HG03469 (cell line): Measurements from ENCODE around the gene DLGAP1.
"Not testable (repeated sequence)": the region's sequence is repeated elsewhere in the genome, so short reads cannot be mapped to it uniquely, and the experiment has no call there.

Experiments used
- ATAC-seq: cut with Tn5 transposase; IDR thresholded peaks from one replicate; pipeline ENCODE4 v1.9.1; 2021; ENCODE audit warnings: mild to moderate bottlenecking, moderate library complexity, moderate number of reproducible peaks; ENCODE audit not compliant: unreplicated experiment

Gene DLGAP1

GRCh38 chr18:3494569-3494968 lies 960.5 kb downstream of the DLGAP1 start:
- ATAC-seq = no peak

- ATAC-seq = no peak
These were observed 960.9 kb downstream of the DLGAP1 start for GRCh38 chr18:3494245-3494526.

GRCh38 chr18:3493501-3494244 lies 961.4 kb downstream of the DLGAP1 start:
- no peak for ATAC-seq

- no peak for ATAC-seq
These were observed 962.4 kb downstream of the DLGAP1 start for GRCh38 chr18:3492721-3493120.

- ATAC-seq = no peak
These were observed 963.0 kb downstream of the DLGAP1 start for GRCh38 chr18:3491981-3492555.

- ATAC-seq = no peak
These were observed 965.6 kb downstream of the DLGAP1 start for GRCh38 chr18:3489462-3489861.

GRCh38 chr18:3486512-3486911 lies 968.6 kb downstream of the DLGAP1 start:
- no peak for ATAC-seq

- peak; percentile 50 for ATAC-seq
These were observed 969.7 kb downstream of the DLGAP1 start for GRCh38 chr18:3485153-3486149.

- ATAC-seq = no peak
These were observed 972.8 kb downstream of the DLGAP1 start for GRCh38 chr18:3482258-3482657.

- peak; percentile 57 for ATAC-seq
These were observed 973.4 kb downstream of the DLGAP1 start for GRCh38 chr18:3481696-3482210.

GRCh38 chr18:3480827-3481573 lies 974.1 kb downstream of the DLGAP1 start:
- no peak for ATAC-seq

GRCh38 chr18:3479978-3480509 lies 975.1 kb downstream of the DLGAP1 start:
- ATAC-seq = no peak

- ATAC-seq = no peak
These were observed 976.7 kb downstream of the DLGAP1 start for GRCh38 chr18:3478262-3478978.

- ATAC-seq = no peak
These were observed 982.2 kb downstream of the DLGAP1 start for GRCh38 chr18:3472681-3473544.

GRCh38 chr18:3472121-3472520 lies 983.0 kb downstream of the DLGAP1 start:
- ATAC-seq = not testable (repeated sequence)

- ATAC-seq = no peak
These were observed 983.9 kb downstream of the DLGAP1 start for GRCh38 chr18:3471141-3471648.

GRCh38 chr18:3468833-3469232 lies 986.3 kb downstream of the DLGAP1 start:
- ATAC-seq = no peak

- ATAC-seq = no peak
These were observed 986.9 kb downstream of the DLGAP1 start for GRCh38 chr18:3468066-3468705.
